Measurements from ENCODE around the gene SH3BGR. TPM values are rescaled to one million over a fixed set of nuclear protein-coding genes. Genes with fewer than 3 reads are reported as not detected.
"Not testable (repeated sequence)": the region's sequence is repeated elsewhere in the genome, so short reads cannot be mapped to it uniquely, and the experiment has no call there.

The SH3BGR gene
- total RNA-seq, 1 donor from 2014 or later = 3.7 TPM

DNA sequence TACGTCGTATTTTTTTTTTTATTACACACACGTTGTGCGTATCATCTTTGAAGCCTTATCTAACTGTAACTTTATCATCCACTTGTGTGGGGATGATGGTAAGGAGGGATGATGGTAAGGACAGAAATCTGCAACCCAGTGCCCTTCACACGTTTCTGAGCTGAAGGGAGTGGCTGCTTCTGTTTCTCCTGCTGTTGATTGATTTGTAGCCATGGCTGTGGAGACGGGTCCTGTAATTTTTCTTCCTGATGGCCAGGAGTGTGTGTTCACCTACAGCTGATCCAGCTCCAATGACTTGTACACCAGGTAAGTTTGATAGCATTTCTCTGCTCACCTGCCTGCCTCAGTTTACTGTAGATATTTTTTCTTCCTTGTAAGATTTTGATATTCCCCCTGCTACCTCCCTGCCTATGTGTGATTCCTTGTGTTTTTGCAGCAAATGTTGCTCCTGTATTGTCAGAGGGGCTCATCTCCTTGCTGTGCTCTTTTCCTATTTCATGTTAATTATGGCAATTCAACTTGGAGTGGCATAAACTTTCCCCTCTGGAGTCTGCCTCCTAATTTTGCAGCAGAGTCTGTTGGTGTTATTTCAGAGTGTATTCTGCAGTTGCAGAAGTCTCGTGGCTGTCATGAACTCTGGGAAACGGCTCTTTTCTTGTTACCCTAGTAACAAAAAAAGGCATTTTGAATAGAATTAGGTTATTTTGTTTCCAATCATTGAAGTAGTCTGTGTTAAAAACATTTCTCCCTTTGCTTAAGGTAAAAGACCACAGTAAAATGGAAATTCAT is 64.1 kb downstream of the SH3BGR start:
- DNase-seq = no peak

DNA sequence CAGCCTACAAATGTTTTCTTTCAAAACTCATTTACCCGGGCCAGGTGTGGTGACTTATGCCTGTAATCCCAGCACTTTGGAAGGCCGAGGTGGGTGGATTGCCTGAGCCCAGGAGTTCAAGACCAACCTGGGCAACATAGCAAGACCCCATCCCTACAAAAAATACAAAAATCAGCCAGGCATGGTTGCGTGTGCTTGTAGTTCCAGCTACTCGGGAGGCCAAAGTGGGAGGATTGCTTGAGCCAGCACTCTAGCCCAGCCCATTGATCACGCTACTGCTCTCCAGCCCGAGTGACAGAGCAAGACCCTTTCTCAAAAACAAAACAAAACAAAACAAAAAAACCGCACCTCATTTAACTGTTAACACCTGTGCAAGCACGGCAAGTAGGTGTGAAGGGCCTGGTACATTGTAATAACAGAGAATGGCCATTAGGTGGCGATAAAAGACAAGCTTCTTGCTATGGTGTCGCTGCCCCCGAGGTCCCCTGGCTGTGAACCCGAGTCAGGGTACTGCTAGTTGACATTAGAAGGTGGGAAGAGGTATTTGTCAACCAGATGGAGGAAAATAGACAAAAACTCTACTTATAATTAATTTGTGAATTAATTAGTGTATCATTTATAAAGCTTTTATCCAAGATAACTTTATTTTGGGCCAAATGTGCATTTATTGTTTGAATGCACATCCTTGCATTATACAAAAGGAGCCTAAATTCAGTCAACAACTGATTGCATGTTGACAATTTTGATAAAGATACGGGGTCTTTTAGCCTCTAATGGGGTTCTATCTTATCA is 66.5 kb downstream of the SH3BGR start:
- DNase-seq = no peak

DNA sequence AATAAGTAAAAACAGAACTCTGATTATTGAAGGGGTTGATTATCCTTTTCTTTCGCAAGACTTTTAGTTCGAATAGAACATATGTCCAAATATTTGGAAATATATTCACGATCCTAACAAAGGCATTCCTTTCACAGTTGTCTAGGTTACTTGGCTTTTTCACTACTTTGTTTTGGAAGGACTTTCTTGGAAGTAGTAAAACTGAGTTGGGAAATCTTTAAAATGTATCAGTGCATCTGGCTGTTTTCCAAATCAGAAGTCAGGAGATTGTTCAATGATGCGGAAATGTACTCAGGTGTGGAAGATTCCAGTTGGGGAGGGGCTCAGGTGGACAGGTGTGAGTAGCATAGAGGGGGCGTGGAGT is 67.1 kb downstream of the SH3BGR start:
- DNase-seq = no peak

DNA sequence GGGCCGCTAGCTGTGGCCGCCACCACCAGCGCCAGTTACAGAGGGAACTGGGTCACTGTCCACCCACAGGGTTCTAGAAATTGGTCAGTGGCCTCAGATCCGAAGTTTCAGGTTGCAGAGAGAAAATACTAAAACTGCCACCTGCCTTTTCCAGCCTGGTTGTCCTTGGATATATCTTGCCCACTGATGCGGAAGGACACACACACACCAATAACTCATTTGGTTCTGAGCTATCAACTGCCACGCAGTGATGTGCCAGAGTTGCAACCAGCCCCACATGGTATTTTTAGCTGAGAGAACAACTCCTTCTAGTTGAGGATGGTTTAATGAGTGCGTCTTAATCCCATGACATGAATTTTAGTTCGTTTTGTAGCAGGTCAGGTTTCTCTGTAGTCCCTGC is 68.1 kb downstream of the SH3BGR start:
- no peak for DNase-seq

DNA sequence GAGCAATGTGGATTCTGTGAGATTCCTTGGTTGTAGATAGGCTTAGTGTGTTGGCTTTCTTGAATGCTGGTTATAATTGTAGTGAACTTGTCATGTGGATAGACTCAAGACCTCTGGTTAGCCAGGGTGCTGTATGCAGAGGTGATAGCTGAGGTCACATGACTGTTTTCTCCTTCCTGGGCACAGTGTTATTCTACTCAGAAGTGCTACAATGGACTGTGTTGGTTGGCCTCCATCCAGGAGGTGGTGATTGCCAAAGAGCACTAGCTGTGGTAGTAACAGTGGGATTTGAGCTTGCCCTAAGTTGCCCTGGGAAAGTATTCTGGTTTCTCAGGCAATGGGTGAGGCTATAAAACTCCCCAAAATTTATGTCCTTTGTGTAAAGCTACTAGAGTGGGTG is 71.6 kb downstream of the SH3BGR start:
- no peak for DNase-seq

DNA sequence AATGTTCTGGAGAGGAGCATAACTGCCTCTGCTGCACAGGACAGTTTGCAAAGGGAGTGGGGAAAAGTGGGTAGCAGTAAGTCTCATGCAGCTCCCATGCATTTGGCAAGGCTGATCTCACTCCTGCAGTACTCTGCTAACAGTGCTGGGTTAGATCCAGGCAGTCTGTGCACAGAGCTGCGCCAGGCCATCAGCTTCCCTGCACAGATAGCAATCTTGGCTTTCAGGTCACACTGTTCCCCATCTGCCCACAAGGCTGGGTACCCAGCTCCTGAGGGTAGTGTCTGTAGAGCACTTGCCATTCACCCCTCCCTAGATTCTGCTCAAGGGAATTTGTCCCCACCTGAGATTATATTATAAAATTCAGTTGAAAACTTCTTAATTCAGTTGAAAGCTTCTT is 72.1 kb downstream of the SH3BGR start:
- no peak for DNase-seq

DNA sequence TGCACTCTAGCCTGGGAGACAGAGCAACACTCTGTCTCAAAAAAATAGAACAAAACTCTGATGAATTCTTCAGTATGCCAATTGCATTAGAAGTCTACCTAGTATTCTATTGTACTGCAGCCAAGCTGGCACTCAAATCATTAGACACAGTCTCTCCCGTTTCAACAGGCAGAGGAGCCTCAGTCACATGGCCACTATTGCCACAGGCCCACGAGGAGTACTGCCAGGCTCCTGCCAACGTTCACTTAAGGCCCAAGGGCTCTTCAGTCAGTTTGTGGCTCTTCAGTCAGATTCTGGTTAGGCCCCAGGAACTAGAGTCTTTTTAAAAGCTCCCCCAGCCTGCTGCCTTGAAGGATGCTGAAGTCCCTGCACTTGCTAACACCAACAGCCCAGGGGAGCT is 73.4 kb downstream of the SH3BGR start:
- DNase-seq = no peak

DNA sequence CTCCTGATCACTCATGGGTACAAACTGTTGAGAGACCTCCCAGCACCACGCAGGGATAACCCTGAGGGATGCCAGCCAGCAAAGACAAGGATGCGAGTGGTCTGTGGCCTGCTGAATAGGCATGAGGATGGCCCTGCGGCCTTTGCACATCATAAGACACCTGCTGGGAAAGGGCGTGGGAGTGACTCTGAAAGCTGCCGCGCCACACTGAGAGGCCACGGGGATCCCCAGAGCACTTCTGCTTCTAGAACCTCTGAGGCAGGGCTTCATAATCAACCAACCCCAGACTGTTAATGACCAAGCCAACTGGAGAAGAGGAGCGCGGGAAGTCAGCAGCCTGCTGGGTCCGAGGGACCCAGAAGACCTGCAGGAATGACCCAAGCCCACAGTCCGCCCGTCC is 73.8 kb downstream of the SH3BGR start:
- DNase-seq = no peak

DNA sequence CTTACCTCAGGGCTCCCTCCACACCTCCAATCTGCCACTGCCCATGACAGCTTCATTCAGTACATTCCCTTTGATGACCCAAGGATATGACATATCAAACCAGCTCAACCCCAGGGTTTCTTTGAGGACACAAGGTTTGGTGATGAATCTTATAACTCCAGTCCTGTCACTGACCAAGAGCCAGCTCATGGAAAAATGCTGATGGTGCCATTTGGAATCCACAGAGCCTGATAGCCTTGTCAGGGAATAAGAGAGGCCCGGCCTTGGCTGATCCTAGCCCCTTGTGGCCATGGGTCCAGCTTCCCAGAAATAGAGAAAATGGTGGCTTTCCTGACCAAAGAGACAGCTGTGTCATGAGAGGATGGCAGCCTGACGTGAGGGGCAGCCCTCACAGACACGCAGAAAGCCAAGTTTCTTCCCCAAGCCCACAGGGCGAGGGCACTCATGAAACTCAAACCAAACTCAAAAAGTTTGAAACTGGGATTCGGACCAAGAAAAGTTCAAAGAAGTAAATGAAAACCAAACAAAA is 75.4 kb downstream of the SH3BGR start:
- no peak for DNase-seq

DNA sequence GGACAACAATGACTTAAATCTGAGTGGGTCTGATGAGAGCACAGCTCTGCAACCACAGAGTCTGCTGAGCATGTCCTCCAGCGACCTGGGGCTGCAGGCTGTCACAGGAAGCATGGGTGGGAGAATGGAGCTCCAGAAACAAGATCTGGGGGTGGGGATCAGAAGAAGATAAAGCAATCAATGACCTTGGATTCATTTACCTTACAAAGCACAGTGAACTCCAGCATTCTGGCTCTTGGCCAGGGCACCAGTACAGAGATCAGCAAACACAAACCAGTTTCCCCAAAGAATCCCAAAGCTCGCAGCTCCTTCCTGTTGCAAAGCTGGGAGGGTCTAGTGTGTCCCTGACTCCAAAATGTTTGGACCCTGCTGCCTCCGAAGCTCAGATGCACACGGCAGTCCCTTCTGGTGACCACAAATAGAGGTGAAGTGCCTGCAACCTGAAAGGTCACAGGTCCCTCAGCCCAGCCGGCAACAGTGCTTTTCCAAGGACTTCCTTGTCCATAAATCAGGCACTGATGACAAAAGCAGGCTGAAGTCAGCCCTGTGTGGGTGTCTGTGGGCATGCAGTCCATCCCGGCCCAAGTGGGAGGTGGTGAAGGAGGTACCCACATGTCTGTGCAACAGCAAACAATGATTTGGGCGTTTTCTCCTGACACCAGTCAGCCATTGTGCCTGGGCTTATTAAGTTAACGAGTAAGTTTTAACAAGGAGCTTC is 76.1 kb downstream of the SH3BGR start:
- DNase-seq = no peak

DNA sequence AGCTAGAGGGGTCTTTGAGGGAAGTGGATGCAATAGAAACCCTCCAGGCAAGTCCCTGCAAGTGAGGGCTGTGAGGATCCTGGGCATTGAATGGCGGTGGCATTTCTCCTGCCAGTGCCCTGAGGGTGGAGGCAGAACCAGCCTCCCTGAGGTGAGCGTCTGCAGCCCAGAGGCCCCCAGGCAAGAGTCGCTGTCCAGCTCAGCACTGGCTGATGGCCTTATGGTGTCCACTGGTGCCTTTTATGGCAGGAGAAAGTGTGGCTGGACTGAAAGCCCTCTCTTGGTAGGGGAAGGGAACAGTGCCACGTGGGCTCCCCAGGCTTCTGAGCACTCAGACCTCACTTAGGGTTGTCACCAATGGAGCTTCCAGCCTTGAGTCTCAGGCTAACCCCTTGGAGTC is 77.3 kb downstream of the SH3BGR start:
- no peak for DNase-seq

DNA sequence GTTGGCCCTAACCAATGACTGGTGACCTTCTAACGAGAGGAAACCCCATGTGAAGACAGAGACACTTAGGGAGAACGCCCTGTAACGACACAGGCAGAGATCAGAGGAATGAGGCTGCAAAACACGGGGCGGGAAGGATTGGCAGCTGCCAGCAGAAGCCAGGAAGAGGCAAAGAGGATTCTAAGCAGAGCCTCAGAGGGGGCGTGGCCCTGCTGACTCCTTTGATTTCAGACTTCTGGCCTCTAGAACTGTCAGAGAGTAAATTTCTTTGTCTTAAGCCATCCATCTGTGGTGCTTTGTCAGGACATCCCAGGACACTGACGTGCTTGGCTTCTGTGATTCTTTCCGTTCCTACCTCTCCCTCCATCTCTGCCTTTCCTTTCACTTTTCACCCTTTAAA is 79.3 kb downstream of the SH3BGR start:
- no peak for DNase-seq

DNA sequence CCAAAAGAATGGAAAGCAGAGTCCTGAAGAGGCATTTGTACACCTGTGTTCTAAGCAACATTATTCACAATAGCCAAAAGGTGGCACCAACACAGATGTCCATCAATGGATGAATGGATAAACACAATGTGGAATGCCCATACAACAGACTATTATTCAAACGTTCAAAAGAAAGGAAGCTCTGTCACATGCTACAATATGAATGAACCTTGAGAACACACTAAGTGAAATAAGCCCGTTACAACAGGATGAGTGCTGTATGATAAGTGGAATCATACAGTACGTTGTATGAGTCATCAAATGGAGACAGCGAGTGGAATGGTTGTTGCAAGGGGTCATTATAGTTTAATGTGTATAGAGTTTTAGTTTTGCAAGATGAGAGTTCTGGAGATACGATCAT is 80.1 kb downstream of the SH3BGR start:
- DNase-seq = no peak

DNA sequence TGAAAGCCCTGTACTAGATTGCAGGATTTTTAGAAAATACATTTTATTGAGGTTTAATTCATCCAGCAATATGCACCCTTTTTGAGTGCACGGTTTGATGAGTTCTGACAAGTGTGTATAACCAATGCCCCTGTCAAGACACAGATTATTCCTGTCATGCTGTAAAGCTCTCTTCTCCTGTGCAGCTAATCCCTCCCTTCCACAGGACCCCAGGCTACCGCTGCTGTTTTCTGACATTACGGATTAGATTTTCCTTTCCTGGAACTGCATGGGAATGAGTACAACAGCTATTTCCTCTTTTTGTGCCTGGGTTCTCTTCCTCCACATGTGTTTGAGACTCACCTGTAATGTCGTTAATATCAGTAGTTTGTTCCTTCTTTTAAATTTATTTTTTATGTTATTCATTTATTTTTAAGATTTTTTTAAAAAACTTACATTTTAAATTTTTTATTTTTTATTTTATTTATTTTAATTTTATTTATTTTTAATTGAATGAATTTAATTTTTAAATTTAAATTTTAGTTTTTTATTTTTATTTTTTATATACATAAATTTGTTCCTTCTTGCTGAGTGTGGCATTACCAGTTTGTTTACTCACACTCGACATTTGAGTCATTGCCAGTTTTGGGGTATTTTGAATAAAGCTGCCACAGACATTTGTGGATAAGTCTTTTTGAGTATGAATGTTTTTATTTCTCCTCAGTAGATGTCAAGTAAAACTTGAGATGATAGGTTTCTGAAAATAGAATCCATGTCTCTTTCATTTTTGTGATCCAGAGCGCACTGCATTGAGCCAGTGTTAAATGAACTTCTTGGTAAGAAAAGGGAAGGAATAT is 82.0 kb downstream of the SH3BGR start:
- DNase-seq = no peak

DNA sequence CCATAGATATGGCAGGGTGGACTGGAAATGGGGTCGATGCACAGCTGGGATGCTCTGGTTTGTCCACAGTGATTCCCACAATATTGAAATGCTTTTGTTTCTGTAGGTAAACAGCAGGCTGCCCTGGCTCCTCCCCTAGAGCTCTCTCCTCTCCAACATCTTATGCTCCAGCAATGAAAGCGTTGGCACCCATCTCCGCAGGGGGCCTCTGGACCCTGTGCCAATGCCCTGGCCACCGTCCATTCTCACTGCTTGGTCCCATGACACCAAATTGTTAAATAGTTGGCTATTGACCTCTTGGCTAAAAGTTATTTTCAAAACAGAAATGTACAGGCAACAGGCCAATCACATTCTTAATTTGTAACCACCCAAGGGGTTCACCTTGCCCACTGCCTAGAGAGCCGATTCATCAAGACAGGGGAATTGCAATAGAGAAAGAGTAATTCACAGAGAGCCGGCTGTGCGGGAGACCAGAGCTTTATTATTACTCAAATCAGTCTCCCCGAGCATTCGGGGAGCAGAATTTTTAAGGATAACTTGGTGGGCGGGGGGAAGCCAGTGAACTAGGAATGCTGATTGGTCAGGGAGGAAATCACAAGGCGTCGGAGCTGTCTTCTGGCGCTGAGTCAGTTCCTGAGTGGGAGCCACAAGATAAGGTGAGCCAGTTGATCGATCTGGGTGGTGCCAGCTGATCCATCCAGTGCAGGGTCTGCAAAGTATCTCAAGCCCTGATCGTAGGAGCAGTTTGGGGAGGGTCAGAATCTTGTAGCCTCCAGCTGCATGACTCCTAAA is 84.1 kb downstream of the SH3BGR start:
- DNase-seq = no peak

DNA sequence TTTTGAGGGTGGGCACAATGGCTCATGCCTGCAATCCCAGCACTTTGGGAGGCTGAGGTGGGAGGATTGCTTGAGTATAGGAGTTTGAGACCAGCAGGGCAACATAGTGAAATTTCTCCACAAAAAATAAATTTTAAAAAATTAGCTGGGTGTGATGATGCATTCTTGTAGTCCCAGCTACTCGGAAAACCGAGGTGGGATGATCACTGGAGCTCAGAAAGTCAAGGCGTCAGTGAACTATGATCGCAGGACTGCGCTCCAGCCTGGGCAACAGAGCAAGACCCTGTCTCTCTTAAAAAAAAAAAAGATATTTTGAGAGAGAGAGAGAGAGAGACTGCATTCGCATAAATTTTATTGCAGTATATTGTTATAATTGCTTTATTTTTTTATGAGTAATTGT is 85.1 kb downstream of the SH3BGR start:
- DNase-seq = no peak

DNA sequence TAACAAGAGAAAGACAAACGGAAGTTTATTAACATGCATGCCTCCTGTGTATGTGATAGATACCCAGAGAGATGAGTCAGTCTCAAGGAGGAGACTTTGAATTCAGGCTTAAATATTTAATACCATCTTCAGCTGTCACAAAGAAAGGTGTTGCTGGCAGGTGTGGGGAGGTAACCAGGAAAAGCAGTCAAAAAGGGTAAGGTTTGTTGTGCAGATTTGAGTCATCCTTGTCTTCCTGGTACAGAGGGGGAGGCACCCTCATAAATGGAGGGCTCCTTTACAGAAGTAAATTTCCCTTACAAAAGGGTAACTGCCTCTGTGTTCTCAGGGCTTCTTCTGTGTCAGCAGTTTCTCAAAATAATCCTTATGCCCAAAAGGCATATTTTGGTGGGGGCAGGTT is 85.8 kb downstream of the SH3BGR start:
- DNase-seq = no peak

DNA sequence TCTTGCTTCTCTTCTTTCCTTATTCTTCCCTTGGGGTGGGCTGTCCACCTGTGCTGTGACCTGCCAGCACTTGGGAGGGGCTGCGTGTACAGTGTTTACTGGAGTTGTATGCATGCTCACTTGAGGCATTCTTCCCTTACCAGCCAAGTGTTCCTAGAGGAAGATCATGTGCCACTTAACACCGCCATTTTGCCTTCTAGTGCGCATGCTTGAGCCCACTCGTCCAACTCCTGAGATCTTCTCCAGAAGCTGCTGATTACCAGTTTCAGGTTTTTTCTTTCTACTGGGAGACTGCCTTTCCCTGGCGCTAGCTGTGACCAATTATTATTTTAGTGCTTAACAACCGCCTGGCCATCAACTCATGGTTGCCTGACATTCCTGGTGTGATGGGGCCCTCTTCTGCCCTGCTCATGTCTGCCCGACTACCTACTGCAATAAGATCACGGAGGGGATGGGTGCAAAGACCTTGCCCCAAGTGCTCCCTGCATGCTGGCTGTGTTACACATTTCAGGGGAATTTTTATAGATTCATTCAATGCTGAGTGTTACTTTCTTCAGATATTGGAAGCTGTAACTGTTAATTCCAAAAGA is 86.8 kb downstream of the SH3BGR start:
- DNase-seq = no peak

DNA sequence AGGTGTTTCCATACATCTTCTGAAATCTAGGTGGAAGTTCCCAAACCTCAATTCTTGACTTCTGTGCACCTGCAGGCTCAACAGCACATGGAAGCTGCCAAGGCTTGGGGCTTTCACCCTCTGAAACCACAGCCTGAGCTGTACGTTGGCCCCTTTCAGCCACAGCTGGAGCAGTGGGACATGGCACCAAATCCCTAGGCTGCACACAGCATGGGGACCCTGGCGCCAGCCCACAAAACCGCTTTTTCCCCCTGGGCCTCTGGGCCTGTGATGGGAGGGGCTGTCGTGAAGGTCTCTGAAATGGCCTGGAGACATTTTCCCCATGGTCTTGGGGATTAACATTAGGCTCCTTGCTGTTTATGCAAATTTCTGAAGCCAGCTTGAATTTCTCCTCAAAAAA is 88.6 kb downstream of the SH3BGR start:
- not testable (repeated sequence) for DNase-seq

DNA sequence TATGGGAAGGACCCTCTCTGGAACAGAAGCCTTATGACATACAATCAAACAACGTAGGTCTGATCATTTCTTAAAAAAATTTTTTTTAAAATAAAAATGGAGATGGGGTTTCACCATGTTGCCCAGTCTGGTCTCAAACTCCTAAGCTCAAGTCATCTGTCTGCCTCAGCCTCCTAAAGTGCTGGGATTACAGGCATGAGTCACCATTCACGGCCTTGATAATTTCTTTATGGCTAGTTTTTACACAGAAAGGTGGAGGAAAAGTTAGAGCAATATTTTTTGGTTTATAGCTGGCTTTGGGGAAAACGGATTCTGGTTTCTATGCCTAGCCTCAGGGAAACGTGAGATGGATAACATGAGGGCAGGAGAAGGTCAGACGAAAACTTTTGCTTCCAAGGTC is 91.0 kb downstream of the SH3BGR start:
- DNase-seq = no peak

DNA sequence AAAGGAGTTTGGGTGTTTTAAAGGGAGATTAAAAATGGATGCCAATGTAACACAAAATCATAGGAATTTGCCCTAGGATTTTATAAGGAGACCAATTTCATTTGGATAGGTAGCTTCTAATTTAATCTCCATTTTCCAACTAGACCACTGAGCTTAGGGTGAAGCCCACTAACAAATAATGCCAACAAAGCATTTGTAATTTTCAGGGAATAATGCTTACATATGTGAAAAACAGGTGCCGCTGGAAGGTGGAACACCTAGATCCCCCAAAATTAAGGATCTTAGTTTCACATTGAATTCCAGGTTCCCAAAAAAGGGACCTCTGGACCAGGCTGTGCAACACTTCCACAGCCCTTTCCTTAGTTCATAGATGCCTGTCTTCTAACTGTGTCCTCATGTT is 94.8 kb downstream of the SH3BGR start:
- no peak for DNase-seq

Data from occipital lobe (tissue), 2 donors.